ENCODE measurements around the gene KCNIP2.

The KCNIP2 gene

GRCh38 chr10:101833466-101833865, 10.1 kb downstream of the KCNIP2 start:
- H3K9me3 ChIP-seq (ENCODE audit: control insufficient read depth, low read depth, low read length) = no peaks in the 10 kb centered on the region
- no peaks in the 10 kb centered on the region for H3K27me3 ChIP-seq (ENCODE audit: control insufficient read depth, insufficient read depth, low read length)
- no peak overlapping the region for H3K9ac ChIP-seq (ENCODE audit: low read length)
- no peak overlapping the region for H3K27ac ChIP-seq (ENCODE audit: low read length)
- no peak overlapping the region for H3K4me3 ChIP-seq (ENCODE audit: low read length)
- no peaks in the 10 kb centered on the region for H3K36me3 ChIP-seq (ENCODE audit: control insufficient read depth, low read depth, low read length)
- H3K4me1 ChIP-seq (ENCODE audit: control insufficient read depth, low read depth, low read length) = peaks cover 4% of the 10 kb centered on the region

DNA sequence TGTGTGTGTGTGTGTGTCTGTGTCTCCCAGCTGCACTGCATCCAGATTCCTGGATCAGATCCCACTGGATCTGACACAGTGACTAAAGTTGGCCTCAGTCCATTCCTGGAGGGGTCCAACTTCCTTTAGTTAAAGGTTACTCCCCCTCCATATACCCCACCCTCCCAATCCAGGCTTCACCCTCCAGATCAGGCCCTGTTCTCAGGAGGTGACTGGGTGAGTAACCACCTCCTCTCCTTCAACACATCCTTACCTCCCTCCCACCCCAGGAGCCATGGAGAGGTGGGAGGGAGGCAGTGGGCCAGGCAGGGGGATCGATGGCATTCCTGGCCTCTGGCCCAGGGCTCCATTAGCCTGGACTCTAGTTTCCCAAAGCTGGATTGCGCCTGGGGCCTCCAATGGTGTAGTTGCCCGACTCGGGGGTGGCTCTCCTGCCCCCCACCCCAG, 11.3 kb downstream of the KCNIP2 start:
- Histone ChIP-seq H3K4me3 (ENCODE audit: low read length) (no peak overlapping the region), H3K4me1 (ENCODE audit: control insufficient read depth, low read depth, low read length) (peaks cover 4% of the 10 kb centered on the region), H3K36me3 (ENCODE audit: control insufficient read depth, low read depth, low read length) (no peaks in the 10 kb centered on the region), H3K9ac (ENCODE audit: low read length) (no peak overlapping the region), H3K27ac (ENCODE audit: low read length) (no peak overlapping the region), H3K9me3 (ENCODE audit: control insufficient read depth, low read depth, low read length) (no peaks in the 10 kb centered on the region), H3K27me3 (ENCODE audit: control insufficient read depth, insufficient read depth, low read length) (no peaks in the 10 kb centered on the region)

- Histone ChIP-seq H3K36me3 (ENCODE audit: control insufficient read depth, low read depth, low read length) (no peaks in the 10 kb centered on the region), H3K27me3 (ENCODE audit: control insufficient read depth, insufficient read depth, low read length) (no peaks in the 10 kb centered on the region), H3K4me3 (ENCODE audit: low read length) (peak overlapping the region; percentile 44), H3K4me1 (ENCODE audit: control insufficient read depth, low read depth, low read length) (peaks cover 4% of the 10 kb centered on the region), H3K27ac (ENCODE audit: low read length) (no peak overlapping the region), H3K9ac (ENCODE audit: low read length) (no peak overlapping the region), H3K9me3 (ENCODE audit: control insufficient read depth, low read depth, low read length) (no peaks in the 10 kb centered on the region)
These were observed 12.3 kb downstream of the KCNIP2 start for GRCh38 chr10:101831169-101831811.

DNA sequence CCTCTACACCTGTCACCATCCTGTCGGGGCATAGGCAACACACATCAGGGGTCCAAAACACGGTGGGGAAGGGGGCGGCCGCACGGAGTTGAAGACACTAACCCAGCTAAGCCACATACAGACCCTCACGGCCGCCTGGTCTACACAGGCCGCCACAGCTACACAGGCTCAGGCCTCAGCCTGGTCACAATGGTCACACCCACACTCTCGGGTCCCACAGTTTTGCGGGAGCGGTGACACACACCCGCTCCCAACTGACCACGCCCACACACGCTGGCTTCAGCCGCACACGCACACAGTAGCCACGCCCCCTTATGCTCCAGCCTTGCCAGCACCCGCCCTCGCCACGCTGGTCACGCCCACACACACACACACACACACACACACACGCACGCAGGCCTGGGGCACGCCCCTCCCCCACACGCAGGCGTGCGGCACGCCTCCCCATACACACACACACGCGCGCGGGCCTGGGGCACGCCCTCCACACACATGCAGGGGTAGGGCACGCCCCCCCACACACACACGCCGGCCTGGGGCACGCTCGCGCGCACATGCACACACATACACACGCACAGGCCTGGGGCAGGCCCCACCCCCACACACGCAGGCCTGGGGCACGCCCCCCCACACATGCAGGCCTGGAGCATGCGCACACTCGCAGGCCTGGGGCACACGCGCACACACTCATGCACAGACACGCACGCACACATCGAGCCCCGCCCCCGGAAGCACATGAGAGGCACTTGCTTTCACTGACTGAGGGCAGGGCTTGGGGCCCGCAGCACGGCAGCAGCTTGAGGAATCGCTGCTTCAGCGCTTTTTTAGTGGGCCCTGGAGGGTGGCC, 13.1 kb downstream of the KCNIP2 start:
- Histone ChIP-seq H3K27ac (ENCODE audit: low read length) (no peak overlapping the region), H3K4me1 (ENCODE audit: control insufficient read depth, low read depth, low read length) (peaks cover 4% of the 10 kb centered on the region), H3K9me3 (ENCODE audit: control insufficient read depth, low read depth, low read length) (no peaks in the 10 kb centered on the region), H3K4me3 (ENCODE audit: low read length) (peak overlapping the region; percentile 44), H3K36me3 (ENCODE audit: control insufficient read depth, low read depth, low read length) (no peaks in the 10 kb centered on the region), H3K9ac (ENCODE audit: low read length) (no peak overlapping the region), H3K27me3 (ENCODE audit: control insufficient read depth, insufficient read depth, low read length) (no peaks in the 10 kb centered on the region)

- H3K27me3 ChIP-seq (ENCODE audit: control insufficient read depth, insufficient read depth, low read length) = no peaks in the 10 kb centered on the region
- H3K4me1 ChIP-seq (ENCODE audit: control insufficient read depth, low read depth, low read length) = peaks cover 4% of the 10 kb centered on the region
- peak overlapping the region; percentile 44 for H3K4me3 ChIP-seq (ENCODE audit: low read length)
These were observed 13.9 kb downstream of the KCNIP2 start for GRCh38 chr10:101829561-101830315.

GRCh38 chr10:101828766-101829551, 14.6 kb downstream of the KCNIP2 start:
- Histone ChIP-seq H3K4me3 (ENCODE audit: low read length) (no peak overlapping the region), H3K4me1 (ENCODE audit: control insufficient read depth, low read depth, low read length) (peaks cover 4% of the 10 kb centered on the region), H3K9me3 (ENCODE audit: control insufficient read depth, low read depth, low read length) (no peaks in the 10 kb centered on the region), H3K9ac (ENCODE audit: low read length) (no peak overlapping the region), H3K36me3 (ENCODE audit: control insufficient read depth, low read depth, low read length) (no peaks in the 10 kb centered on the region), H3K27ac (ENCODE audit: low read length) (no peak overlapping the region), H3K27me3 (ENCODE audit: control insufficient read depth, insufficient read depth, low read length) (no peaks in the 10 kb centered on the region)

More at GRCh38 chr10:101829561-101830315, 13.9 kb downstream of the KCNIP2 start:
- H3K36me3 ChIP-seq (ENCODE audit: control insufficient read depth, low read depth, low read length) = no peaks in the 10 kb centered on the region
- H3K27ac ChIP-seq (ENCODE audit: low read length) = no peak overlapping the region
- no peaks in the 10 kb centered on the region for H3K9me3 ChIP-seq (ENCODE audit: control insufficient read depth, low read depth, low read length)
- H3K9ac ChIP-seq (ENCODE audit: low read length) = no peak overlapping the region

- no peaks in the 10 kb centered on the region for H3K9me3 ChIP-seq (ENCODE audit: control insufficient read depth, low read depth, low read length)
- H3K27me3 ChIP-seq (ENCODE audit: control insufficient read depth, insufficient read depth, low read length) = no peaks in the 10 kb centered on the region
- no peak overlapping the region for H3K4me3 ChIP-seq (ENCODE audit: low read length)
- H3K4me1 ChIP-seq (ENCODE audit: control insufficient read depth, low read depth, low read length) = peaks cover 4% of the 10 kb centered on the region
- H3K27ac ChIP-seq (ENCODE audit: low read length) = no peak overlapping the region
- no peak overlapping the region for H3K9ac ChIP-seq (ENCODE audit: low read length)
- no peaks in the 10 kb centered on the region for H3K36me3 ChIP-seq (ENCODE audit: control insufficient read depth, low read depth, low read length)
These were observed 15.5 kb downstream of the KCNIP2 start for GRCh38 chr10:101827919-101828600.

DNA sequence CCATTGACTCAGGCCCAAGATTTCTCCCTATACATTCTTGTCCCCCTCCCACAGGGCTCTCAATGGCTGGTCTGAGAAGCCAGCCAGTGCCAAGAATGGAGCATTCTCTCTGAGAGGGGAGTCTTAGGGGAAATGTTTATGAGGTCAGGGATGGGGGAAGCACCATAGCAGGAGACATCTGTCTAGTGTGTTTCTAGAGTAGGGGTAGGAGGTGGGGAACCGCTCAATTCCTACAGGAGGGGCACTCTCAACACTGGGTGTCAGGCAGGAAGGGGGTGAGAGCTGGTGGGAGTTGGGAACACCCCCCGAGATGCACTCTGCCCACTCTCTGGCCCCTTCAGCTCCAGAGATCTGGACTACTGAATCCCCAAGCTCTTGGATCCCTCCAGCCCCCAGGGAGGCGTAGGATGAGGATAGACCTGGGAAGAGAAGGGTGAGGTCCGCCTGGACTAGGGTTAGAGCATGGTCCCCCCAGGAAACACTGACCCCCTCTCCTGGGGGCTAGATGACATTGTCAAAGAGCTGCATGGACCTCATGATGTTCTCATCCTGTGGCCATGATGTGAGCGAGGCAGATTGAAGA, 16.7 kb downstream of the KCNIP2 start:
- no peak overlapping the region for H3K9ac ChIP-seq (ENCODE audit: low read length)
- H3K36me3 ChIP-seq (ENCODE audit: control insufficient read depth, low read depth, low read length) = no peaks in the 10 kb centered on the region
- H3K4me1 ChIP-seq (ENCODE audit: control insufficient read depth, low read depth, low read length) = peaks cover 4% of the 10 kb centered on the region
- no peaks in the 10 kb centered on the region for H3K9me3 ChIP-seq (ENCODE audit: control insufficient read depth, low read depth, low read length)
- H3K27ac ChIP-seq (ENCODE audit: low read length) = no peak overlapping the region
- H3K27me3 ChIP-seq (ENCODE audit: control insufficient read depth, insufficient read depth, low read length) = no peaks in the 10 kb centered on the region
- H3K4me3 ChIP-seq (ENCODE audit: low read length) = no peak overlapping the region

DNA sequence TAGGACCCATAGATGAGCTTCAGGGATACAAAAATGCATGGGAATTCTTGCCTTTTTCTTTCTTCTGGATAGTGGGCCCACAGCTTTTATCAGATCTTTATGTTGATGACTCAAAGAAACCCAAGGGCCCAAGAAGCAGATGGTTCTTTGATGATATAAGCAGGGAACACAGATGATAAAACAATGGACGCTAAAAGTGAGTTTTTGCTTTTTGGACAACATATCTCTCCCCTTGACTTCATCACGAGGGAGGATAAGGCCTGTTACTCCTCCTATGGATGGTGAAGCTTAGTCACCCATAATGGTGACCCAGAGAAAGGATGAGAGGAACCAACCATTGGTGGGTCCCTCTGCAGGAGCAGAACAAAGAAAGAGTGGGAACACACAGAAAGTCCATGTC, 18.9 kb downstream of the KCNIP2 start:
- Histone ChIP-seq H3K4me1 (ENCODE audit: control insufficient read depth, low read depth, low read length) (no peaks in the 10 kb centered on the region), H3K4me3 (ENCODE audit: low read length) (no peak overlapping the region)

DNA sequence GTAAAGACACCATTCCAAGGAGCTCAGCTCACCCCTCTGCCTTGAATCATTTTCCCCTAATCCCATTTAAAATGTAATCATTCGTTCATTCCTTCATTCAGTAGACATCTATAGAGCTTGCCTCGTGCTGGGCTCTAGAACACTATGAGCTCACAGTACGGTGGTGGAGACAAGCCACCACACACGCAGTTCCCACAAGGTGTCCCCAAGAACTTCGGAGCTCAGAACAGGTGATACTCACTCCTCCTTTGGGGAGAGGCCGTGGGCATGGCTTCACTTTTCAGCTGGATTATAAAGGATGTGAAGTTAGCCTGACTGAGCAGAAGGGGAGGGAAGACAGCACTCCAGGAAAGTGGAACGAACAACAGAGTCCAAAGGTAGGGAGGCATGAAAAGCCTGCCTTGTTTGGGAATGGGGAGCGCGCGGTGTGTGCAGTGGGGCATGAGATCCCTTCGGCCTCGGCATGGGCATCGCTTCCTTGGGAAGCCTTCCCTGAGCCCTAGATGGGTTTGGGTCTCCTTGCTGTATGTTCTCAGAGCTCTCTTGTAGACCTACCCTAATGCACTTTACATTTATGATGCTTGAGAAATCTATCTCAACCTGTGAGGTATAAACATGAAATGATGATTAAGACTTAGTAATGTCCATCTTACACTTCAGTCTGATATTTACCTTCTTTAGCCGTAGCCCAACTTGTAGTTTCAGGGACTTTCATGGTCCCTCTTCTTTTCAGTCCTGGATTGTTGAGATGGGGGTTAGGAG, 24.5 kb downstream of the KCNIP2 start:
- Histone ChIP-seq H3K4me3 (ENCODE audit: low read length) (peak overlapping the region; percentile 82), H3K27me3 (ENCODE audit: control insufficient read depth, insufficient read depth, low read length) (no peaks in the 10 kb centered on the region), H3K4me1 (ENCODE audit: control insufficient read depth, low read depth, low read length) (peaks cover 8% of the 10 kb centered on the region), H3K36me3 (ENCODE audit: control insufficient read depth, low read depth, low read length) (no peaks in the 10 kb centered on the region), H3K9ac (ENCODE audit: low read length) (peak overlapping the region; percentile 92), H3K9me3 (ENCODE audit: control insufficient read depth, low read depth, low read length) (no peaks in the 10 kb centered on the region), H3K27ac (ENCODE audit: low read length) (peak overlapping the region; percentile 80)

More for the DNA sequence above, 18.9 kb downstream of the KCNIP2 start:
- Histone ChIP-seq H3K9me3 (ENCODE audit: control insufficient read depth, low read depth, low read length) (no peaks in the 10 kb centered on the region), H3K36me3 (ENCODE audit: control insufficient read depth, low read depth, low read length) (no peaks in the 10 kb centered on the region), H3K27me3 (ENCODE audit: control insufficient read depth, insufficient read depth, low read length) (no peaks in the 10 kb centered on the region), H3K27ac (ENCODE audit: low read length) (no peak overlapping the region), H3K9ac (ENCODE audit: low read length) (no peak overlapping the region)

Data from iPS-18a (cell line).